HG03342 (cell line): Measurements from ENCODE around the gene IL25.
"Not testable (repeated sequence)": the region's sequence is repeated elsewhere in the genome, so short reads cannot be mapped to it uniquely, and the experiment has no call there.

ENCODE experiments used
- ATAC-seq: cut with Tn5 transposase; IDR thresholded peaks from one replicate; pipeline ENCODE4 v1.9.1; 2021; ENCODE audit warnings: mild to moderate bottlenecking, moderate library complexity; ENCODE audit not compliant: unreplicated experiment

The IL25 gene

DNA sequence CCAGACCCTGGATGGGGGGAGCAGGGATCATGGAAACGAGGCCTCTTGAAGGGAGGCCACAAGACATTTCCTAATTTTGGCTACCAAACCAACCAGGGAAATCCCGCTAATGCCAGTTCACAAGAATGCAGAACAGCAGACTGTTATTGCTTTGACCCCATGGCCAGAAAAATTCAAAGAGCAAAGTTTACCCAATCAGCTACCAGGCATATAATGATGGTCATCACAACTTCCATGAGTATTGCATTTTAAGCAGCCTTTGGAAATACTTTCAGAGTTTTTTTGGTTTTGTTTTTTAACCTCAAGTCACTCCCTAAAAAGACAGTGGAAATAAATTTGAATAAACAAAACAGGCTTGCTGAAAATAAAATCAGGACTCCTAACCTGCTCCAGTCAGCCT is at the start of gene IL25:
Gene IL25 (plus strand): TSS at position 301 of the 400 bp plus-strand sequence.
- no peak for ATAC-seq

DNA sequence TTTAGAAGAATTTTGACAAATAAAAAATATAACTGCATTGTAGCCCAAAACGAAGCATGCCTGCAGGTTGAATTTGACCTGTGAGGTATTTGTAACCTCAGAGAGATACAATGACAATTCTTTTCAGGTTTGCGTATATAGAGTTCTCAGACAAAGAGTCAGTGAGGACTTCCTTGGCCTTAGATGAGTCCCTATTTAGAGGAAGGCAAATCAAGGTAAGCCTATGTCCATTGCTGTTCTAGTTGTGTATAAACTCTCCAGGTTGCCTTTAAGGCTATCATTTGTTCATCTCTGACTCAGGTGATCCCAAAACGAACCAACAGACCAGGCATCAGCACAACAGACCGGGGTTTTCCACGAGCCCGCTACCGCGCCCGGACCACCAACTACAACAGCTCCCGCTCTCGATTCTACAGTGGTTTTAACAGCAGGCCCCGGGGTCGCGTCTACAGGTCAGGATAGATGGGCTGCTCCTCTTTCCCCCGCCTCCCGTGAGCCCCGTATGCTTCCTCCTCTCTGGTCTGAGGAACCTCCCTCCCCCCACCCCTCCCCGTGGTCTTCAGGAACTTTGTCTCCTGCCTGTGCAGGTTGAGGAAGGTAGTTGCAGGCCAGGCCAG is 48.7 kb upstream of the IL25 start:
- no peak for ATAC-seq

DNA sequence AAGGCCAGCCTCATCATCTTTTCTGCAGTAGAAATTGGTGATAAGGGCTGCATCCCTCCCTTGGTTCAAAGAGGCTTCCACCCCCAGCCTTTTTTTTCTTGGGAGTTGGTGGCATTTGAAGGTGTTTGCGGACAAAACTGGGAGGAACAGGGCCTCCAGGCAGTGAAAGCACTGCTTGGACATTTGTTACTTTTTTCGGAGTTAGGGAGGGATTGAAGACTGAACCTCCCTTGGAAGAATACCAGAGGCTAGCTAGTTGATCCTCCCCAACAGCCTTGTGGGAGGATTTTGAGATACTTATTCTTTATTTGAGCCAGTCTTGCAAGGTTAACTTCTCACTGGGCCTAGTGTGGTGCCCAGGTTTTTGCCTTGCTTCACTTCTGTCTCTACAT is 48.2 kb upstream of the IL25 start:
- no peak for ATAC-seq

- ATAC-seq, result no peak
Observed at GRCh38 chr14:23324993-23325392, 47.6 kb upstream of the IL25 start.

DNA sequence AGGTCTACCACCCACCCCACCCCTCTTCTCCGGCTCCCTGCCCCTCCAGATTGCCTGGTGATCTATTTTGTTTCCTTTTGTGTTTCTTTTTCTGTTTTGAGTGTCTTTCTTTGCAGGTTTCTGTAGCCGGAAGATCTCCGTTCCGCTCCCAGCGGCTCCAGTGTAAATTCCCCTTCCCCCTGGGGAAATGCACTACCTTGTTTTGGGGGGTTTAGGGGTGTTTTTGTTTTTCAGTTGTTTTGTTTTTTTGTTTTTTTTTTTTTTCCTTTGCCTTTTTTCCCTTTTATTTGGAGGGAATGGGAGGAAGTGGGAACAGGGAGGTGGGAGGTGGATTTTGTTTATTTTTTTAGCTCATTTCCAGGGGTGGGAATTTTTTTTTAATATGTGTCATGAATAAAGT is 46.9 kb upstream of the IL25 start:
- not testable (repeated sequence) for ATAC-seq

DNA sequence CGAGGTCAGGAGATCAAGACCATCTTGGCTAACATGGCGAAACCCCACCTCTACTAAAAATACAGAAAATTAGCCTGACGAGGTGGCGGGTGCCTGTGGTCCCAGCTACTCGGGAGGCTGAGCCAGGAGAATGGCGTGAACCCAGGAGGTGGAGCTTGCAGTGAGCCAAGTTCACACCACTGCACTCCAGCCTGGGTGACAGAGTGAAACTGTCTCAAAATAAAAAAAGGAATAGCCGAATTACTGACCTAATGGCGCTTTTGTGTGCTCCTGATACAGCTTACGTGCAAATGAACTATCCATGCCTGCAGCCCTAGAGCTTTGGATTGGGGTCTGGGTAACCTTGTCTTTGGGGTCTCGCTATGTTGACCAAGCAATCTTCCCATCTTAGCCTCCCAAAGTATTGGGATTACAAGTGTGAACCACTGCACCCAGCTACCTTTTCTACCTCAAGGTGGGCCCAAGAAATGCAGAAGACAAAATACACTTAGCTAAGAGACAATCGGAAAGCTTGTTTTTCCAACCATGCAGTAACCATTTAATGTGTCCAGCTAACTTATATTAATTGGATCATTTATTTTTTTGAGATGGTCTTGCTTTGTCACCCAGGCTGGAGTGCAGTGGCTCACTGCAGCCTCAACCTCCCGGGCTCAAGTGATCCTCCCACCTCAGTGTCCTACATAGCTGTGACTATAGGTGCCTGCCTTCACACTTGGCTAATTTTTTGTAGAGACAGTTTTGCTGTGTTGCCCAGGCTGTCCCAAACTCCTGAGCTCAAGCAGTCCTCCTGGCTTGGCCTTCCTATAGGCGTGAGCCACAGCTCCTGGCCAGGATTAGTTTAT is 45.9 kb upstream of the IL25 start:
- ATAC-seq, result no peak

GRCh38 chr14:23327947-23328744 is 44.5 kb upstream of the IL25 start:
- ATAC-seq, result no peak

GRCh38 chr14:23335623-23336022 is 37.0 kb upstream of the IL25 start:
- no peak for ATAC-seq

GRCh38 chr14:23339506-23340268 is 32.9 kb upstream of the IL25 start:
- no peak for ATAC-seq

GRCh38 chr14:23344481-23344880 is 28.1 kb upstream of the IL25 start:
- ATAC-seq, result no peak

GRCh38 chr14:23345987-23346692 is 26.5 kb upstream of the IL25 start:
- ATAC-seq, result no peak

DNA sequence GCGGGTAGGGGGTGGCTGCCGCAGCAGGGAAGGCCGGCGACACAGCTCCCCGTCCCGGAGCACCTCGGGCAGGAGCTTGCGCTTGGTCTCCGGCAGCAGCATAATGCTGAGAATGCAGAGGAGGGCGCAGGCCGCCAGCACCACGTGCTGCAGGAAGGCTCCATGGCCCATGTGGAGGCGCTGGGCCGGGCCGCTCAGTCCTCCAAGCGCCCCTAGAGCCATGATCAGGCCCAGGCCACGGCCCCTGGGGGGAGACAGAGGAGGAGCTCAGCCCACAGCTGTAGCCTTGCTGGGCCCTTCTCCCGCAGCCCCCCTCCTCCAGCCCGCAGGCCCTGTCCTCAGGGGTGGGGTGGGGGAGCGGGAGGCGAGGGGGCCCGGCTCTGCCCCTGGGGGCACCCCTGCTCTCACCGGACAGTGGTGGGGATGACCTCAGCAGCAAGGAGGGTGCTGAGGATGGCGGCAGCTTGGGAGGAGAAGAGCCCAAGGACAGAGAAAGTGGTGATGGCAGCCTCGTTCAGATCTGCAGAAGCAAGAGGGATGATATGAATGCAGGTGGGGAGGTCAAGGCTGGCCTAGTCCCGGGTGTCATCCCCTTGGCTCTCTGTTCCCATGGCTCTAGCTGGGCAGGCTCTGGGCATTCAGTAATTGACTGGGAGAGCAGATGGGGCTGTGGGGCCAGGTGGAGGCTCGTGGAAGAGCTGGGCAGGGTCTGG is 25.8 kb upstream of the IL25 start:
- no peak for ATAC-seq

- ATAC-seq, result no peak
Observed at GRCh38 chr14:23347406-23348296, 25.0 kb upstream of the IL25 start.

DNA sequence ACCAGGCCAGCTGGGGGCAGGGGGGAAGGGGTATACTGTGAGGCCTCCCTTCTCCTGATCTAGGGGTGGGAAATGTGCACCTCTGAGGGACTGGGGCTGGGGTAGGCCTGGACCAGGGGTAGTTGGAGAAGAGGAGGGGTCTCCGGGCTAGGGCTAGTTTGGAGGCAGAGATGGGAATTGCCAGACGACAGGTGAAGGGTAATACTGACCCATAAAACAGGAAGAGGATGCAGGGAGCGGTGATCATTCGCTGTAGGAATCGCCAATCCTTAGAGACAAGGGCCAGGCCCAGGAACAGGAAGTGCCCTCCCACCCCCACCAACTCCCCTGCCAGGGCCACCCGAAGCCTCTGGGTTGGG is 24.3 kb upstream of the IL25 start:
- ATAC-seq, result no peak

- ATAC-seq, result no peak
Observed at GRCh38 chr14:23349156-23349845, 23.3 kb upstream of the IL25 start.

DNA sequence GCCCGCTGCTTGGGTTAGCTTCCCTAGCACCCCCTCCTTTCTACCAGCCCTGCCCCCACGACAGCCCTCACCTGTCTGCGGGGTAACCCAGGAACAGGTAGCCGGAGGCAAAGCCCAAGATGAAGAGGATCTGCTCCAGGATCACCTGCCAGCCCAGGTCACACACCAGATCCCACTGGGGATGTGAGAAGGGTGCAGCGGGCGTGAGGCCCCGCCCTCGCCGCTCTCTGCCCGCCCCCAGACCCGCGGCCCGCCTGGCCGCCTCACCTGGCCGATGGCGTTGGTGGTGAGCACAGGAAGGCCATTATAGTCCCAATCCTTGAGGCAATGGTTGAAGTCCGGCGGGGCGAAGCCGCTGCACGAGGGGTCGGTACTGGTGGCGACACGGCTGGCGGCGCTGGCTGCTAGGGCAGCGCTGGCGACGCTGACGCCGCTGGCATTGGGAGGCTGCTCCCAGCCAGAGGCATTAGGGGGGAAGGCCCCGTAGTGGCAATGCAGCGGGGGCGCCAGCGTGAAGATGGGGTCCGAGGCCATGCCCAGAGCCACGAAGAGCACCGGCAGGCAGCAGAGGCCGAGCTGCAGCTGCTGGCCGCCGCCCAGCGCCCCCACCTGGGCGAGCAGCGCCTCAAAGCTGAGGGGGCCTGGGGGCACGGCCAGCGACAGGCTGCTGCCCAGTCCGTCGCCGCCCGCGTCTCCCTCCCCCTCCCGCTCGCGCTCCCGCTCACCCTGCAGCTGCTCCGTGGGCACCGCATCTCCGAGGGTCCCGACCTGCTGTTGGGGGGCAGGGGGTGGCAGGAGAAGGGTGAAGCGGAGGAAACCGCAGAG is 20.7 kb upstream of the IL25 start:
- no peak for ATAC-seq
